Measurements from ENCODE around the gene NEURL1.

Gene NEURL1

GRCh38 chr10:103493362-103493915 is at the start of gene NEURL1:
Gene NEURL1, plus strand, starts transcription at chr10:103493705. Its CDS starts 683 bp downstream, at chr10:103494388.
- Histone ChIP-seq H3K9ac (ENCODE audit: low read length in 5 of 5) (no peak within 1 kb of the TSS), H3K9me3 (ENCODE audit: control insufficient read depth in 5 of 5, low read length in 5 of 5) (no peaks in the 10 kb centered on the region), H3K36me3 (ENCODE audit: control insufficient read depth in 5 of 5, insufficient read depth in 5 of 5, low read length in 5 of 5) (no peaks in the 10 kb centered on the region), H3K27ac (ENCODE audit: low read depth, low read length) (no peak within 1 kb of the TSS), H3K4me1 (ENCODE audit: control insufficient read depth in 5 of 5, insufficient read depth in 5 of 5, low read length in 5 of 5) (peaks cover 2 to 16% (median 12%) of the 10 kb centered on the region in 5 donors), H3K4me3 (ENCODE audit: low read depth in 1 of 5, low read length in 5 of 5) (peak within 1 kb of the TSS in 4 of 5 donors; percentile 39 to 62 (median 54)), H3K27me3 (ENCODE audit: control insufficient read depth in 5 of 5, insufficient read depth in 4 of 5, low read length in 5 of 5) (peaks cover 16 to 52% (median 23%) of the 10 kb centered on the region in 5 donors)

DNA sequence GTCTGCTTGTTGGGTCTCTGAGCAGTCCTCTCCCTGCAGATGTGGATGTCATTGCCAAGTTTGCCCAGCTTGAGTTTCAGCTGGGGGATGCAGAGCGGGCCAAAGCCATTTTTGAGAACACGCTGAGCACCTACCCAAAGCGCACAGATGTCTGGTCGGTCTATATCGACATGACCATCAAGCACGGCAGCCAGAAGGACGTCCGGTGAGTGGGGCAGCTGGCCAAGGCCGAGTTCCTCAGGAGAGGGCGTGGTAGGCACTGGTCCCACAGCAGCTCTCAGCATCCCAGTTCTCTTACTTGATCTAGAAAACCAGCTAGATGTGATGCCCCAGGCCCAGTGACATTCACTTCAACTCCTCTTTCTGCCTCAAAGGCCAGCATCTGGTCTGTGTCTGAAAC is 49.0 kb upstream of the NEURL1 start:
- H3K27me3 ChIP-seq (ENCODE audit: control insufficient read depth in 5 of 5, insufficient read depth in 4 of 5, low read length in 5 of 5) = peaks cover 0 to 1% (median 0%) of the 10 kb centered on the region in 5 donors
- no peaks in the 10 kb centered on the region for H3K9me3 ChIP-seq (ENCODE audit: control insufficient read depth in 5 of 5, low read length in 5 of 5)
- H3K4me3 ChIP-seq (ENCODE audit: low read depth in 1 of 5, low read length in 5 of 5) = no peak overlapping the region
- H3K4me1 ChIP-seq (ENCODE audit: control insufficient read depth in 5 of 5, insufficient read depth in 5 of 5, low read length in 5 of 5) = peaks cover 27 to 78% (median 62%) of the 10 kb centered on the region in 5 donors
- H3K9ac ChIP-seq (ENCODE audit: low read length in 5 of 5) = no peak overlapping the region
- peak overlapping the region; percentile 92 for H3K27ac ChIP-seq (ENCODE audit: low read depth, low read length)
- peaks cover 0 to 84% (median 80%) of the 10 kb centered on the region in 5 donors for H3K36me3 ChIP-seq (ENCODE audit: control insufficient read depth in 5 of 5, insufficient read depth in 5 of 5, low read length in 5 of 5)

- Histone ChIP-seq H3K9ac (ENCODE audit: low read length in 5 of 5) (peak overlapping the region in 3 of 5 donors; percentile 35 to 43 (median 39)), H3K27me3 (ENCODE audit: control insufficient read depth in 5 of 5, insufficient read depth in 4 of 5, low read length in 5 of 5) (peaks cover 0 to 9% (median 0%) of the 10 kb centered on the region in 5 donors), H3K36me3 (ENCODE audit: control insufficient read depth in 5 of 5, insufficient read depth in 5 of 5, low read length in 5 of 5) (peaks cover 0 to 83% (median 81%) of the 10 kb centered on the region in 5 donors), H3K4me1 (ENCODE audit: control insufficient read depth in 5 of 5, insufficient read depth in 5 of 5, low read length in 5 of 5) (peaks cover 33 to 87% (median 71%) of the 10 kb centered on the region in 5 donors), H3K27ac (ENCODE audit: low read depth, low read length) (peak overlapping the region; percentile 92), H3K9me3 (ENCODE audit: control insufficient read depth in 5 of 5, low read length in 5 of 5) (no peaks in the 10 kb centered on the region), H3K4me3 (ENCODE audit: low read depth in 1 of 5, low read length in 5 of 5) (peak overlapping the region in 1 of 5 donors; percentile 2)
Observed at GRCh38 chr10:103445366-103445765, 48.1 kb upstream of the NEURL1 start.

DNA sequence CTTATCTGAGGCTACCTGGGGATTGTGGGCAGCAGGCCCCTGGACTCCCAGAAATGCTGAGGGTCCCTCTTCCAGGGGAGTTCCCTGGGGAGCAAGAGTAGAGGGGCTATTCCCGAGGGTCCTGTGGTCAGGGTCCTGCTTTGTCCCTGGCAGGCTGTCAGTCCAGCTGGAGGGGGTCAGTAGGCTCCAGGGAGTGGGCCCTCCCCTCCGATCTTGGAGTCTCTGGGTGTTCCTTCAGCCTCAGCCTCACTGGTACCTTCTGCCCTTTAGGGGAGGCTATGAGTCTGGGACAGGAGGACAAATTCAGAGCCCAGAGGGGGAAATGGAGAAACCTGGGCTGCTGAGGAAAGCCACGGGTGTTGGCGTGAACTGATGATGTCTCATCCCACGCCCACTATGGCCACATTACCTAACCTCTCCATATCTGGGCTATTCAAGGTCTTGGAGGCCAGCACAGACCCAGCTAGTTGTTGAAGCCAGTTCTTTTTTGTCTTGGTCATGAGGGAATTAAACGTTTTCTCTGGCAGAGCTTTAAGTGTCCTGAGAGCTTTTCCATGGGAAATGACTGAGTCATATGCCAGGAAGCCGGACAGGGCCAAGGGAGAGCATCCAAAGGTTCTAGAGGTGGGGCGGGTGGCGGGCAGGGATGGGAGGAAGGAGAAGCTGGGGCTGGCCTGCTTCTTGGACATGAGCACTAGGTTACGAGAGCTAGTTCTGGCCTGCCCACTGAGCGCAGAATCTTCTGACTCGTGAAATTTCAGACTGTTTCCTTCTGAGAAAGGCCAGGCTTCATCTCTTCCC is 47.5 kb upstream of the NEURL1 start:
- Histone ChIP-seq H3K4me1 (ENCODE audit: control insufficient read depth in 5 of 5, insufficient read depth in 5 of 5, low read length in 5 of 5) (peaks cover 33 to 93% (median 77%) of the 10 kb centered on the region in 5 donors), H3K9me3 (ENCODE audit: control insufficient read depth in 5 of 5, low read length in 5 of 5) (no peaks in the 10 kb centered on the region), H3K27me3 (ENCODE audit: control insufficient read depth in 5 of 5, insufficient read depth in 4 of 5, low read length in 5 of 5) (peaks cover 0 to 10% (median 0%) of the 10 kb centered on the region in 5 donors), H3K27ac (ENCODE audit: low read depth, low read length) (peak overlapping the region; percentile 92), H3K9ac (ENCODE audit: low read length in 5 of 5) (peak overlapping the region in 3 of 5 donors; percentile 17 to 43 (median 39)), H3K36me3 (ENCODE audit: control insufficient read depth in 5 of 5, insufficient read depth in 5 of 5, low read length in 5 of 5) (peaks cover 0 to 82% (median 75%) of the 10 kb centered on the region in 5 donors), H3K4me3 (ENCODE audit: low read depth in 1 of 5, low read length in 5 of 5) (peak overlapping the region in 2 of 5 donors; percentile 2 to 5)

DNA sequence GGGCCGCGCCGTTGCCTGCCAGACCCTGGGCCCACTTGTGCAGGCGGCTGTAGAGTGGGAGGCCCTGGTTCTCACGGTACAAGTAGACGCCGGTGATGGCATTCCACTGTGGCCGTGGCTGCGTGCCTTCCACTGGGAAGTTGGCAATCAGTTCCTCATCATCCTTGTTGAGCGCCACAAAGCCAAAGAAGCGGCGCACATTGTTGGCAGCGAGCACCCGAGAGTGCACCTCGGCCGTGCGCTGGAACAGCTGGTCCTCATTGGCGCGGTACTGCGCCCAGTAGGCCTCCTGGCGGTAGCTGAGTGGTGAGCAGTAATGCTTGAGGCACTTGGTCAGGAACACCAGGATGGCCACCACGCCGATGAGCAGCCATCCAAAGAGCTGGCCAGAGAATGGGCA is 46.3 kb upstream of the NEURL1 start:
- Histone ChIP-seq H3K9ac (ENCODE audit: low read length in 5 of 5) (peak overlapping the region in 1 of 5 donors; percentile 32), H3K4me1 (ENCODE audit: control insufficient read depth in 5 of 5, insufficient read depth in 5 of 5, low read length in 5 of 5) (peaks cover 33 to 97% (median 82%) of the 10 kb centered on the region in 5 donors), H3K27ac (ENCODE audit: low read depth, low read length) (peak overlapping the region; percentile 92), H3K27me3 (ENCODE audit: control insufficient read depth in 5 of 5, insufficient read depth in 4 of 5, low read length in 5 of 5) (peaks cover 0 to 21% (median 0%) of the 10 kb centered on the region in 5 donors), H3K36me3 (ENCODE audit: control insufficient read depth in 5 of 5, insufficient read depth in 5 of 5, low read length in 5 of 5) (peaks cover 0 to 75% (median 70%) of the 10 kb centered on the region in 5 donors), H3K4me3 (ENCODE audit: low read depth in 1 of 5, low read length in 5 of 5) (peak overlapping the region in 1 of 5 donors; percentile 8), H3K9me3 (ENCODE audit: control insufficient read depth in 5 of 5, low read length in 5 of 5) (no peaks in the 10 kb centered on the region)

GRCh38 chr10:103448746-103449145 is 44.8 kb upstream of the NEURL1 start:
- H3K4me3 ChIP-seq (ENCODE audit: low read depth in 1 of 5, low read length in 5 of 5) = peak overlapping the region in 4 of 5 donors; percentile 43 to 91 (median 68)
- H3K9me3 ChIP-seq (ENCODE audit: control insufficient read depth in 5 of 5, low read length in 5 of 5) = no peaks in the 10 kb centered on the region
- peaks cover 0 to 61% (median 55%) of the 10 kb centered on the region in 5 donors for H3K36me3 ChIP-seq (ENCODE audit: control insufficient read depth in 5 of 5, insufficient read depth in 5 of 5, low read length in 5 of 5)
- peak overlapping the region in 1 of 5 donors; percentile 90 for H3K9ac ChIP-seq (ENCODE audit: low read length in 5 of 5)
- peak overlapping the region; percentile 92 for H3K27ac ChIP-seq (ENCODE audit: low read depth, low read length)
- peaks cover 0 to 27% (median 0%) of the 10 kb centered on the region in 5 donors for H3K27me3 ChIP-seq (ENCODE audit: control insufficient read depth in 5 of 5, insufficient read depth in 4 of 5, low read length in 5 of 5)
- peaks cover 32 to 91% (median 84%) of the 10 kb centered on the region in 5 donors for H3K4me1 ChIP-seq (ENCODE audit: control insufficient read depth in 5 of 5, insufficient read depth in 5 of 5, low read length in 5 of 5)

DNA sequence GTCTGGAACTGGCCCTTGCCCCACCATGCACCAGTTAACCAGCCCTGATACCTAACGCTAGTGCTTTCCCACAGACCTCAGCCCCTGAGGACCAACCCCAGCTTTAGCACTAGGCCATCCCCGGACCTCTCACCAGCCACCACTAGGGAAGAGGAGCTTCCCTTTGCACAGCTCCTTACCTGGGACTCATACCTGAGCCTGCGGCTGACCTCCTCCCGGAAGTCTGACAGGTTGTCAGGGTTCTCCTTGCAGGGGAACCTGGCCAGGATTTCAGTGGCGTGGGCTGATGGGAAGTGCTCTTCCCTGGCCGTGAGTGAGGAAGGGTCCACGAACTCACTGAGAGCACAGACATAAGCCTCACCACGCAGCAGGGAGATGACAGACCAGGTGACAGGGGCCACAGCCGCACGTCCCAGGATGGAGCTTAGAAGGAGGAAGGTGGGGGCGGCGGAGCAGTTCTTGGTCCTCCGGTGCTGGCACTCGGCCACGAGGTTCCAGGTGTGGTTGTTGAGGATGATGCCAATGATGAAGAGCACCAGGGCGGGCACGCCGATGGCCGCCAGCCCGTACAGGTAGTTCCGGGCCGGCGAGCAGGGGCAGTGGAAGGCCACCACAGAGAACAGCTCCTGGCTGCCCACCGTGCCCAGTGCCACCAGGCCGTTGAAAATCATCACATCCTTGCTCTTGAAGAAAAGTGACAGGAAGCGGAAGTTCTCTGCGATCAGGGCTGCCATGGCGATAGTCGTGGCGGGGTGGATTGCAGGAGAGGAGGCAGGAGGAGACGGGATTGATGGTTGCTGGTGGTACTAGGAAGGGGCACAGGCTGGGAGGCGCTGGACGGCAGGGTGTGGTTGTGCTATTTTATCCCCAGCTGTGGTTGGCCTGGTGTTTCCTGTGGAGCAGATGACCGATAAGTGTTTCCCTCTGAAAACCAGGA is 44.0 kb upstream of the NEURL1 start:
- Histone ChIP-seq H3K4me3 (ENCODE audit: low read depth in 1 of 5, low read length in 5 of 5) (peak overlapping the region; percentile 23 to 91 (median 87)), H3K9me3 (ENCODE audit: control insufficient read depth in 5 of 5, low read length in 5 of 5) (no peaks in the 10 kb centered on the region), H3K9ac (ENCODE audit: low read length in 5 of 5) (peak overlapping the region in 2 of 5 donors; percentile 37 to 90), H3K27ac (ENCODE audit: low read depth, low read length) (peak overlapping the region; percentile 92), H3K27me3 (ENCODE audit: control insufficient read depth in 5 of 5, insufficient read depth in 4 of 5, low read length in 5 of 5) (peaks cover 0 to 27% (median 0%) of the 10 kb centered on the region in 5 donors), H3K36me3 (ENCODE audit: control insufficient read depth in 5 of 5, insufficient read depth in 5 of 5, low read length in 5 of 5) (peaks cover 0 to 53% (median 48%) of the 10 kb centered on the region in 5 donors), H3K4me1 (ENCODE audit: control insufficient read depth in 5 of 5, insufficient read depth in 5 of 5, low read length in 5 of 5) (peaks cover 28 to 83% (median 76%) of the 10 kb centered on the region in 5 donors)

GRCh38 chr10:103450201-103450695 is 43.3 kb upstream of the NEURL1 start:
- H3K27ac ChIP-seq (ENCODE audit: low read depth, low read length) = peak overlapping the region; percentile 92
- peak overlapping the region; percentile 23 to 91 (median 87) for H3K4me3 ChIP-seq (ENCODE audit: low read depth in 1 of 5, low read length in 5 of 5)

More at GRCh38 chr10:103450201-103450695, 43.3 kb upstream of the NEURL1 start:
- peak overlapping the region in 4 of 5 donors; percentile 51 to 90 (median 66) for H3K9ac ChIP-seq (ENCODE audit: low read length in 5 of 5)
- H3K27me3 ChIP-seq (ENCODE audit: control insufficient read depth in 5 of 5, insufficient read depth in 4 of 5, low read length in 5 of 5) = peaks cover 0 to 28% (median 0%) of the 10 kb centered on the region in 5 donors
- H3K9me3 ChIP-seq (ENCODE audit: control insufficient read depth in 5 of 5, low read length in 5 of 5) = no peaks in the 10 kb centered on the region
- peaks cover 0 to 45% (median 40%) of the 10 kb centered on the region in 5 donors for H3K36me3 ChIP-seq (ENCODE audit: control insufficient read depth in 5 of 5, insufficient read depth in 5 of 5, low read length in 5 of 5)
- peaks cover 23 to 76% (median 71%) of the 10 kb centered on the region in 5 donors for H3K4me1 ChIP-seq (ENCODE audit: control insufficient read depth in 5 of 5, insufficient read depth in 5 of 5, low read length in 5 of 5)
